ENCODE results near the gene PTPRM.

PTPRM gene

GRCh38 chr18:7980656-7981055 lies 413.5 kb downstream of the PTPRM start:
- H3K4me3 ChIP-seq (ENCODE audit: low read depth, low read length) = no peak overlapping the region
- no peak for DNase-seq (ENCODE audit: low read depth)
- no peak for TF ChIP-seq CTCF (conservative IDR thresholded peaks at IDR 0.05; ENCODE audit: low read depth, low read length)

GRCh38 chr18:7982216-7982615 lies 415.1 kb downstream of the PTPRM start:
- H3K4me3 ChIP-seq (ENCODE audit: low read depth, low read length) = no peak overlapping the region
- no peak for DNase-seq (ENCODE audit: low read depth)
- no peak for TF ChIP-seq CTCF (conservative IDR thresholded peaks at IDR 0.05; ENCODE audit: low read depth, low read length)

- peak; percentile 90 for DNase-seq (ENCODE audit: low read depth)
- TF ChIP-seq CTCF (conservative IDR thresholded peaks at IDR 0.05; ENCODE audit: low read depth, low read length) = no peak
- no peak overlapping the region for H3K4me3 ChIP-seq (ENCODE audit: low read depth, low read length)
Observed at GRCh38 chr18:7987284-7987976, 420.3 kb downstream of the PTPRM start.

- no peak overlapping the region for H3K4me3 ChIP-seq (ENCODE audit: low read depth, low read length)
- no peak for TF ChIP-seq CTCF (conservative IDR thresholded peaks at IDR 0.05; ENCODE audit: low read depth, low read length)
- DNase-seq (ENCODE audit: low read depth) = no peak
Observed at GRCh38 chr18:7990670-7991069, 423.6 kb downstream of the PTPRM start.

GRCh38 chr18:8001711-8002301 lies 434.7 kb downstream of the PTPRM start:
- no peak overlapping the region for H3K4me3 ChIP-seq (ENCODE audit: low read depth, low read length)
- no peak for DNase-seq (ENCODE audit: low read depth)
- no peak for TF ChIP-seq CTCF (conservative IDR thresholded peaks at IDR 0.05; ENCODE audit: low read depth, low read length)

- H3K4me3 ChIP-seq (ENCODE audit: low read depth, low read length) = no peak overlapping the region
- DNase-seq (ENCODE audit: low read depth) = peak; percentile 64
- TF ChIP-seq CTCF (conservative IDR thresholded peaks at IDR 0.05; ENCODE audit: low read depth, low read length) = no peak
Observed at GRCh38 chr18:8003878-8004675, 437.0 kb downstream of the PTPRM start.

Measured in choroid plexus epithelial cell (primary cell).